Endothelial cell (in vitro differentiated cells): ENCODE measurements around the gene ROR2. TPM values are rescaled to one million over a fixed set of nuclear protein-coding genes. Genes with fewer than 3 reads are reported as not detected.

ENCODE experiments used
- DNase-seq: peaks from one replicate; pipeline ENCODE4 v3.0.0; 2021; ENCODE audit warnings: low spot score
- H3K27ac Mint-ChIP-seq: one replicate; pipeline ENCODE4 v1.8.0; 2021; ENCODE audit warnings: mixed read lengths, inconsistent platforms; ENCODE audit not compliant: unreplicated experiment
- H3K27me3 Mint-ChIP-seq: one replicate; pipeline ENCODE4 v1.8.0; 2021; ENCODE audit warnings: mild to moderate bottlenecking, moderate library complexity, mixed read lengths, inconsistent platforms; ENCODE audit not compliant: unreplicated experiment
- H3K36me3 Mint-ChIP-seq: one replicate; pipeline ENCODE4 v1.8.0; 2021; ENCODE audit warnings: mild to moderate bottlenecking, low read depth, mixed read lengths, inconsistent platforms; ENCODE audit not compliant: unreplicated experiment
- H3K4me1 Mint-ChIP-seq: one replicate; pipeline ENCODE4 v1.8.0; 2021; ENCODE audit warnings: mild to moderate bottlenecking, mixed read lengths, inconsistent platforms; ENCODE audit not compliant: unreplicated experiment
- H3K4me3 Mint-ChIP-seq: one replicate; pipeline ENCODE4 v1.8.0; 2021; ENCODE audit warnings: mild to moderate bottlenecking, mixed read lengths, inconsistent platforms; ENCODE audit not compliant: unreplicated experiment
- H3K9me3 Mint-ChIP-seq: one replicate; pipeline ENCODE4 v1.8.0; 2021; ENCODE audit warnings: mixed read lengths, inconsistent platforms; ENCODE audit not compliant: unreplicated experiment
- total RNA-seq: library from RNA; stranded (reverse); fragmentation: NEBNext Ultra II Directional; extraction: Animal tissue kit (Norgen Biotek cat#: 25700); gene quantifications from one replicate; pipeline ENCODE4 v1.2.1, GENCODE V29; 2021; ENCODE audit not compliant: unreplicated experiment
- TF ChIP-seq, protein P1 (sequence below): fragments of 200-600 bp; sonication (generic); IDR thresholded peaks from one replicate; pipeline ENCODE4 v1.5.0; 2021; ENCODE audit warnings: antibody characterized with exemption; ENCODE audit not compliant: unreplicated experiment

Gene ROR2
- total RNA-seq, 1 donor from 2014 or later: 3.5 TPM

DNA sequence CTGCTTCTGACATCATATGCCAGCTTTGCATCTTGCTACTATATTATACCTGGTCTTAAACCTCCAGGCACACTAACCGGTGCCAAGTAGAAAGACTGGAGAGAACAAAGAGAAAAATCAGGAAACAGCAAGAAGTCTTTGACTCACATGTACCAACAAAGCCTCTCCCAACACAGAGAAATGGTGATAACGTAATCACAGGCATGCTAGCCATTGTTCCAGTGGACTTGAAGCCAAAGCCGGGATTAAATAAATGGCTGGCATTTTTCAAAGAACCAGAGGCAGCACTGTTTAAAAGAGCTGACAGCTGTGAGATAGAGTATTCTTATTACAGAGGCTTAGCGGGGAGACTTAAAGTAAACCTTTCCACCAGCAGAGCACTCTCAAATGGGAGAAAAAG lies 378.0 kb downstream of the ROR2 start:
- H3K9me3 Mint-ChIP-seq: no peaks in the 10 kb centered on the region
- no peak overlapping the region for H3K27ac Mint-ChIP-seq
- TF ChIP-seq, protein P1, sequence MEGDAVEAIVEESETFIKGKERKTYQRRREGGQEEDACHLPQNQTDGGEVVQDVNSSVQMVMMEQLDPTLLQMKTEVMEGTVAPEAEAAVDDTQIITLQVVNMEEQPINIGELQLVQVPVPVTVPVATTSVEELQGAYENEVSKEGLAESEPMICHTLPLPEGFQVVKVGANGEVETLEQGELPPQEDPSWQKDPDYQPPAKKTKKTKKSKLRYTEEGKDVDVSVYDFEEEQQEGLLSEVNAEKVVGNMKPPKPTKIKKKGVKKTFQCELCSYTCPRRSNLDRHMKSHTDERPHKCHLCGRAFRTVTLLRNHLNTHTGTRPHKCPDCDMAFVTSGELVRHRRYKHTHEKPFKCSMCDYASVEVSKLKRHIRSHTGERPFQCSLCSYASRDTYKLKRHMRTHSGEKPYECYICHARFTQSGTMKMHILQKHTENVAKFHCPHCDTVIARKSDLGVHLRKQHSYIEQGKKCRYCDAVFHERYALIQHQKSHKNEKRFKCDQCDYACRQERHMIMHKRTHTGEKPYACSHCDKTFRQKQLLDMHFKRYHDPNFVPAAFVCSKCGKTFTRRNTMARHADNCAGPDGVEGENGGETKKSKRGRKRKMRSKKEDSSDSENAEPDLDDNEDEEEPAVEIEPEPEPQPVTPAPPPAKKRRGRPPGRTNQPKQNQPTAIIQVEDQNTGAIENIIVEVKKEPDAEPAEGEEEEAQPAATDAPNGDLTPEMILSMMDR: no peak
- H3K4me1 Mint-ChIP-seq: peaks cover 4% of the 10 kb centered on the region
- no peak for DNase-seq
- no peak overlapping the region for H3K4me3 Mint-ChIP-seq
- H3K36me3 Mint-ChIP-seq: no peaks in the 10 kb centered on the region
- no peaks in the 10 kb centered on the region for H3K27me3 Mint-ChIP-seq

DNA sequence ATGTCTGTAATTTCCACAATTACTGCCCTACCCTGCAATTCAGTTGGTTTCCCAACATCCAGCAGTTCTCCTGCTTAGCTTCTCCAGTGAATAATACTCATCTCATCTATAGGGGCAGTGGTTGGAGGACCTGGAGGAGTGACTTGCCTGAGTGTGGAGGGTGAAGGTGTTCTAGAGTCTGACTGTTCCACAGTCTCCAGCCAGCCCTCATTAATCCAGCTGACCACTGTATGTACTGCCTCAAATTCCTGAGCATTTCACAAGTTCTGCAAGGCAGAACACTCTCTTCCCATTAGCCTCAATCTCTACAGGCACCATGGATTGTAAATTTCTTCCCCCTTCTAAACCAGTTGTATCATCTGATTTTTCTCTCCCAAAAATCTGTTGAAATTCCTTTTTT lies 379.0 kb downstream of the ROR2 start:
- Mint-ChIP-seq H3K4me3 (no peak overlapping the region), H3K9me3 (no peaks in the 10 kb centered on the region), H3K27me3 (no peaks in the 10 kb centered on the region), H3K27ac (no peak overlapping the region), H3K4me1 (peaks cover 4% of the 10 kb centered on the region), H3K36me3 (no peaks in the 10 kb centered on the region)
- no peak for DNase-seq
- TF ChIP-seq, protein P1: no peak

DNA sequence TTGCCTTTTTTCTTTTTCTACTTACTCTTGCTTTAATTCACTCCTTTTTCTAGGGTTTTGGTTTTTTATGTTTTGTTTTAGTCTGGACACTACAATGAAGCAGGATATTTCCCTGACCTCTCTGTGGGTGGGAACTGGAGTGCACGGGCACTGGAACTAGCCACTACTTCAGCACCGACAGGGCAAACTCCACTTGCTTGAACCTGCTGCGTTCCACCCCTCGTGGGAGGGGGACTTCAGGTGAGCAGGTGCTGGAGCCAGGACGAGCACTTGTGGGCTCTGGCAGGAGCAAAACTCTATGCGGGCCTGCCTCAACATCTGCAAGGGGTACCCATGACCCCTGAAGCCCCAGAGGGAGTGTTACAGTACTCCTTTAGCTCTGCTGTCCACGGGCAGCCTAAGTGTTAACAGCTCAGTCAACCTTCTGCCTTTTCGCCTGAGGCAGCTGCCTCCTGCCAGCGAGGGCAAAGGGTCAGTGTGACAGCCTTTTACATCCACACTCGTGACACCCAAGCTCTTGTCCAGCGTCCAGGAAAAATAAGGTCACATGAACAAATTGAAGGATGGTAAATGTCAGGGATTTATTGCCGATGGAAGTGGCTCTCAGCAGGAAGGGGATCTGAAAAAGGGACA lies 382.3 kb downstream of the ROR2 start:
- DNase-seq: no peak
- no peaks in the 10 kb centered on the region for H3K36me3 Mint-ChIP-seq
- H3K27ac Mint-ChIP-seq: no peak overlapping the region
- no peak overlapping the region for H3K4me3 Mint-ChIP-seq
- H3K9me3 Mint-ChIP-seq: no peaks in the 10 kb centered on the region
- TF ChIP-seq, protein P1: no peak
- H3K4me1 Mint-ChIP-seq: peaks cover 6% of the 10 kb centered on the region
- no peaks in the 10 kb centered on the region for H3K27me3 Mint-ChIP-seq

DNA sequence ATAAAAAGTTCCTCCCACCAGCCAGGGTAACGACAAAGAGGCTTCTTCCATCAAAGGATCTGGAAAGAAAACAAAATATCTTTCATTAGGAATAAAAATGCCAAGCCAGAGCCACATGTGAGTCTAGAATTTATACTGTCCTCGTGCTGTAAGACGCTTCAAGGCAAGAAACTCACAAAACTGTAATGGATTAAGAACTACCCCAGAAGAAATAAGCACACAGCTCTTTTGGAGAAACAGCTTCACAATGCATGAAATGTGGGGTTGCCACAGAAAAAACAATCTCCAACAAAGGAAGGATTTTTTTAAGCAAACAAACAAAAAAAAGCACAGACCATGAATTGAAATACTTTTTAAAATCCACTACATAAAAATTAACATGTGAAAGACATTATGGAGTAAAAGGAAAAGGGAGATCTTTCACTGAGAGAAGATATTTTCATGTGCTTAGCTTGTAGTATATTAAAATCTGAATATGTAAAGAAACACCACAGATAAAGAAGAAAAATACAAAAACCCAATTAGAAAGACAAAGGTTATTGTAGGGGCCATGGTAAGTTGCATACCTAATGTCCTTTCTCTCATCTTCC lies 385.9 kb downstream of the ROR2 start:
- Mint-ChIP-seq H3K36me3 (no peaks in the 10 kb centered on the region), H3K4me1 (peaks cover 7% of the 10 kb centered on the region), H3K27me3 (no peaks in the 10 kb centered on the region), H3K9me3 (no peaks in the 10 kb centered on the region), H3K27ac (no peak overlapping the region), H3K4me3 (no peak overlapping the region)
- DNase-seq: no peak
- TF ChIP-seq, protein P1: no peak

DNA sequence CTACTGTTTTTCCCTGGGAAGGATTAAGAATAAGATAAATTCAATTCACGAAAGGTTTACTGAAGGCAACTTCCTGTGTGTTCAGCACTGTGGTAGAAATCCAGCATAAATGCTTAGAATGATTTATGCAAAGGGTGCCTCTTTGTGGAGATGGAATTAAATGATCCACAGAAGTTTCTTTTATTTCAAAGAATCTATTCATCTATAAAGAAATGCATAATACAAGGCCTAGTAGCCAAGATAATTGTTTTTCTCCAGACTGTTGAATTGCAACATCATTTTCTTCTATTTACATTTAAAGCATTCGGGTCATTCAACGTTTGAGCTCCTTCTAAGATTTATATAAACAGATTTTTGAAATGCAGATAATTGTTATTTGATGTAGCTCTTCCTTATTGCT lies 387.6 kb downstream of the ROR2 start:
- DNase-seq: no peak
- Mint-ChIP-seq H3K36me3 (no peaks in the 10 kb centered on the region), H3K4me1 (peaks cover 7% of the 10 kb centered on the region), H3K27me3 (no peaks in the 10 kb centered on the region), H3K9me3 (no peaks in the 10 kb centered on the region), H3K4me3 (no peak overlapping the region), H3K27ac (no peak overlapping the region)
- TF ChIP-seq, protein P1: no peak
